Ovary (tissue), 9 donors: ENCODE results near the gene FBRS. TPM values are rescaled to one million over a fixed set of nuclear protein-coding genes. Genes with fewer than 3 reads are reported as not detected.
A peak's percentile ranks its signal among the peaks of the same experiment; 100 is the strongest.

Experiments
- DNase-seq, 5 donors: peaks; one replicate each; pipeline ENCODE4 v3.0.0-alpha.2; 2019 to 2020
- H3K27ac ChIP-seq, 2 donors: fragments of 200-600 bp; one replicate each; pipeline versions ENCODE4 v1.5.1 to v1.8.0; 2019 to 2022
- H3K27me3 ChIP-seq: fragments of 200-600 bp; one replicate; pipeline ENCODE4 v1.8.0; 2022
- H3K36me3 ChIP-seq: fragments of 200-600 bp; sonication (generic); one replicate; pipeline ENCODE4 v1.5.1; 2019
- H3K4me1 ChIP-seq: one replicate; pipeline ENCODE4 v1.8.1; 2013; ENCODE audit warnings: mild to moderate bottlenecking, moderate library complexity; ENCODE audit not compliant: insufficient read depth
- H3K4me3 ChIP-seq: fragments of 200-600 bp; sonication (generic); one replicate; pipeline ENCODE4 v1.5.1; 2017
- H3K9me3 ChIP-seq, 2 donors: fragments of 200-600 bp in 1 of 2; sonication (generic) in 1 of 2; one replicate each; pipeline versions ENCODE4 v1.5.1 to v1.8.1; 2013 to 2019; ENCODE audit warnings: mild to moderate bottlenecking in 1 of 2, moderate library complexity in 1 of 2
- EP300 ChIP-seq: sonication (generic); formaldehyde crosslinking; IDR thresholded peaks from one replicate; pipeline ENCODE4 v1.6.1; 2017; ENCODE audit warnings: antibody characterized with exemption
- POLR2A ChIP-seq: fragments of 450-650 bp; IDR thresholded peaks from one replicate; pipeline ENCODE4 v1.6.1; 2017; ENCODE audit warnings: antibody characterized with exemption, mild to moderate bottlenecking, moderate library complexity
- WGBS, 3 donors: extraction: QIAGEN DNeasy Blood & Tissue Kit in 1 of 3; methylation state at CpG; one replicate each; pipeline versions ENCODE4 v1.1.5 to v1.1.7; 2013 to 2017; 5-methylcytosine and 5-hydroxymethylcytosine counted together
- intact Hi-C, 4 donors: fragments of 100-400 bp; cut with DNase I; formaldehyde crosslinking; loops; one replicate each; pipeline versions ENCODE4 v1.11.0 to v1.15.1; 2022 to 2023
- polyA plus RNA-seq, 2 donors: library from polyadenylated mRNA; stranded (reverse); fragments of 200-250 nt in 1 of 2; fragments of 350-450 nt in 1 of 2; fragmentation: Illumina TruSeq in 1 of 2; extraction: RNeasy Lipid Tissue Mini Kit (QIAGEN cat#74804) in 1 of 2; gene quantifications; one replicate each; pipeline ENCODE4 v1.2.3, GENCODE V29; 2013 to 2014
- total RNA-seq, 7 donors: library from RNA; depleted of rRNA in 2 of 7; stranded (reverse); fragments of >200 nt in 2 of 7; fragmentation: NEBNext Ultra II Directional in 3 of 7; extraction: Animal tissue kit (Norgen Biotek cat#: 25700) in 3 of 7; gene quantifications; one replicate each; pipeline versions ENCODE4 v1.1.0 to v1.2.4, GENCODE V29; 2016 to 2023
- TF ChIP-seq, protein P1 (sequence below), 3 donors: fragments of 450-650 bp in 2 of 3; fragments of 200-600 bp in 1 of 3; IDR thresholded peaks; one replicate each; pipeline versions ENCODE4 v1.5.1 to v1.8.0; 2016 to 2022; ENCODE audit warnings: antibody characterized with exemption in 3 of 3, mild to moderate bottlenecking in 1 of 3
- donor health status: DM: no; HTN: no; CAD: no; lungs with moderate emphysema.
- donor health status: DM: no; HTN: no; CAD: no.
- donor health status: Bipolar disorder and iron deficiency.
- donor health status: DM: yes; HTN: yes; CAD: no.
- donor health status: DM: no; HTN: no; CAD: no.
- donor health status: DM: yes; HTN: yes; CAD: no.

FBRS gene
- total and polyA plus RNA-seq, 9 donors = 15.6 to 75.6 (median 56.2) TPM

DNA sequence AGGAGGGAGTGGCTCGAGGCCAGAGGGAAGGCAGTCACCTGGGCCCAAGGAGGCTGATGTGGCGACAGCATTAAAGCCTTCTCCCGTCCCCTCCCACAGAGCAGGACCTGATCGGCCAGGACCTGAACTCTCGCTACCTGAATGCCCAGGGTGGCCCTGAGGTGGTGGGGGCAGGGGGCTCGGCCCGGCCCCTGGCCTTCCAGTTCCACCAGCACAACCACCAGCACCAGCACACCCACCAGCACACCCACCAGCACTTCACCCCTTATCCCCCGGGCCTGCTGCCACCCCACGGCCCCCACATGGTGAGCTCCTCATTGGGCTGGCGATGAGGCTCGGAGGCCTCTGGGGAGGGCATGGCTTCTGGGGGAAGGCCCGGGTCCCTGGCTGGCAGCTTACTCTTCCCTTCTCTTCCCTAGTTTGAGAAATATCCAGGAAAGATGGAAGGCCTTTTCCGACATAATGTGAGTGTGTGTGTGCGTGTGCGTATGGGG lies 6.4 kb downstream of the FBRS start:
- Histone ChIP-seq H3K27ac (no peak overlapping the region), H3K4me3 (no peak overlapping the region), H3K27me3 (no peaks in the 10 kb centered on the region), H3K4me1 (peaks cover 11% of the 10 kb centered on the region), H3K36me3 (no peaks in the 10 kb centered on the region), H3K9me3 (no peaks in the 10 kb centered on the region)
- peak in 1 of 5 donors; percentile 25 for DNase-seq
- 85 to 88% (median 86%) methylated on average over 14 to 15 of the region's 15 CpGs for WGBS, 3 donors
- TF ChIP-seq, protein P1, sequence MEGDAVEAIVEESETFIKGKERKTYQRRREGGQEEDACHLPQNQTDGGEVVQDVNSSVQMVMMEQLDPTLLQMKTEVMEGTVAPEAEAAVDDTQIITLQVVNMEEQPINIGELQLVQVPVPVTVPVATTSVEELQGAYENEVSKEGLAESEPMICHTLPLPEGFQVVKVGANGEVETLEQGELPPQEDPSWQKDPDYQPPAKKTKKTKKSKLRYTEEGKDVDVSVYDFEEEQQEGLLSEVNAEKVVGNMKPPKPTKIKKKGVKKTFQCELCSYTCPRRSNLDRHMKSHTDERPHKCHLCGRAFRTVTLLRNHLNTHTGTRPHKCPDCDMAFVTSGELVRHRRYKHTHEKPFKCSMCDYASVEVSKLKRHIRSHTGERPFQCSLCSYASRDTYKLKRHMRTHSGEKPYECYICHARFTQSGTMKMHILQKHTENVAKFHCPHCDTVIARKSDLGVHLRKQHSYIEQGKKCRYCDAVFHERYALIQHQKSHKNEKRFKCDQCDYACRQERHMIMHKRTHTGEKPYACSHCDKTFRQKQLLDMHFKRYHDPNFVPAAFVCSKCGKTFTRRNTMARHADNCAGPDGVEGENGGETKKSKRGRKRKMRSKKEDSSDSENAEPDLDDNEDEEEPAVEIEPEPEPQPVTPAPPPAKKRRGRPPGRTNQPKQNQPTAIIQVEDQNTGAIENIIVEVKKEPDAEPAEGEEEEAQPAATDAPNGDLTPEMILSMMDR (IDR thresholded peaks at IDR 0.05) = no peak
- no peak for TF ChIP-seq EP300
- no peak for TF ChIP-seq POLR2A
- intact Hi-C loops = loop anchor here in 1 of 4 donors (5.0 kb wide), 1 partner anchor 33 kb away; the partner anchor contains the start of gene SRCAP

DNA sequence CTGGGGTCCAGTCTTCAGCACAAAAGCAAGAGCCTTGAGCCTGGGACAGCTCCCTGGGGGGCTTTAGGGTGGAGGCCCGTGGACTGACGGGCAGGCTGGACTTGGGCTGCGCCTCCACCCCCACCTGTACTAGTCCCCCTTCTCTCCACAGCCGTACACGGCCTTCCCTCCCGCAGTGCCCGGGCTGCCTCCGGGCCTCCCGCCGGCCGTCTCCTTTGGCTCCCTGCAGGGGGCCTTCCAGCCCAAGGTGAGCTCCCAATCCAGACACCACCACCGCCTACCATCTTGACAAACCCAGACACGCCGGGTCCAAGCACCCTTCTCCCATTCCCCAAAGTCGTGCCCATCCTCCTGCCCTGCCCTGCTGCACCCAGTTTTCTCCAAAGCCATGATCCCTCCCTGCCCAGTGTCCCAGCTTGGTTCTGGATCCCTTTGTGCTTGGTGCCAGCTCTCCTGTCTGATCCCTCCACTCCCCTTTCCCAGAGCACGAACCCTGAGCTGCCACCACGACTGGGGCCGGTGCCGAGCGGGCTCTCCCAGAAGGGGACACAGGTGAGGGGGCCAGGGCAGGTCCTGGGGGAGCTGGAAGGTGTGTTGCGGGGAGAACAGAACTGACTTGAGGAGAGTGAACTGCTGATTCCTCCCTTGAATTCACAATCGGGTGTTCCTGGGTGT lies 7.1 kb downstream of the FBRS start:
- no peaks in the 10 kb centered on the region for H3K9me3 ChIP-seq
- peak in 1 of 5 donors; percentile 26 for DNase-seq
- H3K27me3 ChIP-seq = no peaks in the 10 kb centered on the region
- WGBS, 3 donors = 75 to 80% (median 76%) methylated on average over 22 of the region's 22 CpGs
- intact Hi-C loops = no loop called here
- no peak overlapping the region for H3K4me3 ChIP-seq
- no peak for TF ChIP-seq EP300
- TF ChIP-seq, protein P1 (IDR thresholded peaks at IDR 0.05) = no peak
- no peak for TF ChIP-seq POLR2A
- H3K27ac ChIP-seq = no peak overlapping the region
- peaks cover 9% of the 10 kb centered on the region for H3K4me1 ChIP-seq
- no peaks in the 10 kb centered on the region for H3K36me3 ChIP-seq

DNA sequence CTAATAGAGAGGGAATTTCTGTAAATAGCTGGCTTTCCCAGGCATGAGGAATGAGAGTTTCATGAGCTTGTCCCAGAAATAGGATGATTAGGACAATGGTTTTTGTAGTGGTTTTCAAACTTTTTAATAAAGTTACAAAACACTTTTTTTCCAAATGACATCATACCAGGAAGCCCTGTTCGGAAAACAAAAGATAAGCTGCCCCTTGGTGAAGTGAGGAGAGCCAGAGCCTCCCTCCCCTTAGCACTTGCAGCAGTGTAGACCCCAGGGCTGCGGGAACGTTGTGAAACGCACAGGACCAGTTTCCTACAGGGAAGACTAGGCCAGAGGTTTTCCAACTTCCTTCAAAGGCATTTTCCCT lies 7.6 kb downstream of the FBRS start:
- no peaks in the 10 kb centered on the region for H3K36me3 ChIP-seq
- intact Hi-C loops = no loop called here
- TF ChIP-seq EP300 (no peak), POLR2A (no peak)
- TF ChIP-seq, protein P1 (IDR thresholded peaks at IDR 0.05) = no peak
- no peaks in the 10 kb centered on the region for H3K9me3 ChIP-seq
- H3K27ac ChIP-seq = no peak overlapping the region
- no peak overlapping the region for H3K4me3 ChIP-seq
- H3K4me1 ChIP-seq = peaks cover 7% of the 10 kb centered on the region
- no peaks in the 10 kb centered on the region for H3K27me3 ChIP-seq
- DNase-seq = no peak
- 31 to 54% (median 49%) methylated on average over 4 of the region's 4 CpGs for WGBS, 3 donors

DNA sequence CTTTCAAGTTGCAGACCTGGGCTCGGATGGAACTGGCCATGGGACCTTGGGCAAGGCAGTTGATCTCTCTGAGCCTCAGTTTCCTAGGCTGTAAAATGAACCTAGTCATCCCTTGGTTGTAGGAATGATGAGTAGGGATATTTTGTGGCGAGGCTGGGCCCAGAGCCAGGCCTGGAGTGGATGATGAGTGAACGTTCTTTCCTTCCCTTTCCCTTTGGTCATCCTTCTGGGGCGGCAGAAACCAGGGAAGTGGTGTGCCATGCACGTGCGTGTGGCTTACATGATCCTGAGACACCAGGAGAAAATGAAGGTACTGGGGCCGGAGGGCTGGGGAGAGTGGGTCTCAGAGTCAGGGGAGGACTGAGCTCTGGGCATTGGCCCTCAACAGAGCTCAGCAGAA lies 8.4 kb downstream of the FBRS start:
- H3K9me3 ChIP-seq = no peaks in the 10 kb centered on the region
- no peaks in the 10 kb centered on the region for H3K27me3 ChIP-seq
- no peak overlapping the region for H3K4me3 ChIP-seq
- DNase-seq = no peak
- no peaks in the 10 kb centered on the region for H3K36me3 ChIP-seq
- H3K4me1 ChIP-seq = peaks cover 2% of the 10 kb centered on the region
- 73 to 80% (median 77%) methylated on average over 7 of the region's 7 CpGs for WGBS, 3 donors
- intact Hi-C loops = no loop called here
- TF ChIP-seq, protein P1 (IDR thresholded peaks at IDR 0.05) = no peak
- no peak for TF ChIP-seq EP300
- no peak for TF ChIP-seq POLR2A
- no peak overlapping the region for H3K27ac ChIP-seq
